K562 (cell line): Measurements from ENCODE around the gene METTL23. TPM values are rescaled to one million over a fixed set of nuclear protein-coding genes. Genes with fewer than 3 reads are reported as not detected.

ENCODE experiments used
- ATAC-seq: fragments of 200-7000 bp; cut with Tn5 transposase; 3 replicates; pipeline ENCODE4 v1.9.1; 2020; ENCODE audit warnings: moderate library complexity
- BruUV-seq: library from RNA; stranded (reverse); fragments of 400-500 nt; replicated peaks from 2 replicates; lab custom pipeline; 2021; lab: Mats Ljungman, UMichigan
- CTCF ChIA-PET: fragments of 300-600 bp; formaldehyde crosslinking; extraction: SDS; loops from one replicate; lab custom pipeline; 2021; ENCODE audit warnings: low intra/inter-chr PET ratio; lab: Yijun Ruan, JAX
- POLR2A ChIA-PET: fragments of 300-600, 350-650 bp; sonication (Branson Sonifier 250); formaldehyde crosslinking; extraction: SDS; loops from one replicate; lab custom pipeline; 2021; ENCODE audit warnings: antibody characterized with exemption, inconsistent platforms; lab: Yijun Ruan, JAX
- DNase-seq, 4 experiments: peaks; one replicate each; pipeline versions ENCODE4 v3.0.0 to v3.0.0-alpha.2; 2011 to 2018; ENCODE audit warnings: low spot score in 3 of 4, mixed read lengths in 3 of 4; ENCODE audit errors: extremely low read depth in 1 of 4
- FAIRE-seq: peaks from 2 replicates; lab custom pipeline; 2011; peaks lifted over from hg19 to GRCh38; lab: Jason Lieb, UNC
- H2AFZ ChIP-seq: 2 replicates; pipeline ENCODE4 v1.6.0; 2011; ENCODE audit warnings: low read depth, low read length, control low read depth, inconsistent platforms
- H3K27ac ChIP-seq: fragments of 200-600 bp; 3 replicates; pipeline ENCODE4 v1.8.0; 2011; ENCODE audit warnings: low read depth, mild to moderate bottlenecking, control low read depth, inconsistent platforms, low read length, moderate library complexity, mixed read lengths; ENCODE audit errors: extremely low read depth
- H3K27me3 ChIP-seq, 2 experiments: fragments of 300-600 bp in 1 of 2; 2 replicates in 1 of 2; 3 replicates in 1 of 2; pipeline versions ENCODE4 v1.6.0 to v1.8.0; 2011; ENCODE audit warnings: inconsistent platforms in 2 of 2, low read length in 2 of 2, mild to moderate bottlenecking in 1 of 2, mixed read lengths in 1 of 2, moderate library complexity in 1 of 2; ENCODE audit not compliant: control insufficient read depth in 2 of 2, insufficient read depth in 2 of 2
- H3K36me3 ChIP-seq: fragments of 300-600 bp; 3 replicates; pipeline ENCODE4 v1.8.0; 2011; ENCODE audit warnings: mild to moderate bottlenecking, low read length, inconsistent platforms; ENCODE audit not compliant: control insufficient read depth, insufficient read depth
- H3K4me1 ChIP-seq, 2 experiments: fragments of 200-600 bp in 1 of 2; replicated peaks in 1 of 2; 2 replicates in 1 of 2; 3 replicates in 1 of 2; pipeline versions ENCODE4 v1.5.1 to v1.8.0; 2011; ENCODE audit warnings: inconsistent platforms in 2 of 2, low read length in 2 of 2, mild to moderate bottlenecking in 1 of 2, mixed read lengths in 1 of 2, moderate library complexity in 1 of 2; ENCODE audit not compliant: control insufficient read depth in 2 of 2, insufficient read depth in 2 of 2
- H3K4me2 ChIP-seq: 2 replicates; pipeline ENCODE4 v1.6.1; 2011; ENCODE audit warnings: low read length, control low read depth, inconsistent platforms, mixed read lengths; ENCODE audit not compliant: insufficient read depth
- H3K4me3 ChIP-seq: fragments of 200-600 bp; sonication (generic), shearing (Covaris generic); 2 replicates; pipeline ENCODE4 v1.5.1; 2016; ENCODE audit warnings: control low read depth, inconsistent platforms
- H3K79me2 ChIP-seq: fragments of 200-600 bp; 3 replicates; pipeline ENCODE4 v1.8.0; 2011; ENCODE audit warnings: low read length, inconsistent platforms; ENCODE audit not compliant: control insufficient read depth, insufficient read depth
- H3K9ac ChIP-seq, 2 experiments: 2 replicates each; pipeline versions ENCODE4 v1.6.0 to v1.6.1; 2011; ENCODE audit warnings: low read depth in 2 of 2, low read length in 2 of 2, control low read depth in 1 of 2, inconsistent platforms in 1 of 2, mild to moderate bottlenecking in 1 of 2, mixed read lengths in 1 of 2; ENCODE audit not compliant: insufficient read depth in 1 of 2
- H3K9me1 ChIP-seq: one replicate; pipeline ENCODE4 v1.6.0; 2011; ENCODE audit warnings: inconsistent platforms, mild to moderate bottlenecking, low read length, moderate library complexity; ENCODE audit not compliant: control insufficient read depth, insufficient read depth
- H3K9me3 ChIP-seq: replicated peaks from 2 replicates; pipeline ENCODE4 v1.5.1; 2011; ENCODE audit warnings: low read depth, low read length, inconsistent platforms; ENCODE audit not compliant: control insufficient read depth, insufficient read depth
- H4K20me1 ChIP-seq: replicated peaks from 2 replicates; pipeline ENCODE4 v1.6.1; 2011; ENCODE audit warnings: low read length, inconsistent platforms, mixed read lengths; ENCODE audit not compliant: control insufficient read depth, insufficient read depth
- ARHGAP35 ChIP-seq: fragments of 450-650 bp; IDR thresholded peaks from 2 replicates; pipeline ENCODE4 v1.6.1; 2018; ENCODE audit not compliant: partially characterized antibody
- CEBPZ ChIP-seq: fragments of 150-350 bp; IDR thresholded peaks from 2 replicates; pipeline ENCODE4 v1.6.1; 2014; ENCODE audit warnings: low read depth, mild to moderate bottlenecking, low read length, borderline replicate concordance
- EHMT2 ChIP-seq: fragments of 450-650 bp; IDR thresholded peaks from 2 replicates; pipeline ENCODE4 v1.6.1; 2018; ENCODE audit warnings: antibody characterized with exemption
- JUN ChIP-seq, 2 experiments: sonication (generic) in 1 of 2; formaldehyde crosslinking in 1 of 2; IDR thresholded peaks; 2 replicates each; pipeline versions ENCODE4 v1.6.1 to v1.8.0; 2012 to 2022; ENCODE audit warnings: borderline replicate concordance in 2 of 2, mild to moderate bottlenecking in 2 of 2, improper control_type of control experiment in 1 of 2, low read depth in 1 of 2, low read length in 1 of 2, missing genetic modification reagents in 1 of 2
- MTA3 ChIP-seq: fragments of 450-650 bp; formaldehyde crosslinking; IDR thresholded peaks from 2 replicates; pipeline ENCODE4 v1.6.1; 2017; ENCODE audit warnings: mild to moderate bottlenecking, borderline replicate concordance
- NFIC ChIP-seq: fragments of 450-650 bp; IDR thresholded peaks from 2 replicates; pipeline ENCODE4 v1.6.1; 2017; ENCODE audit warnings: mild to moderate bottlenecking, inconsistent platforms
- PRMT5 ChIP-seq: sonication (generic); formaldehyde crosslinking; IDR thresholded peaks from 2 replicates; pipeline ENCODE4 v1.5.0; 2020; ENCODE audit warnings: missing genetic modification reagents
- TARDBP ChIP-seq: fragments of 450-650 bp; IDR thresholded peaks from 2 replicates; pipeline ENCODE4 v1.6.1; 2016
- ZNF507 ChIP-seq: conservative IDR thresholded peaks from 2 replicates; pipeline ENCODE4 v1.6.1; 2017; ENCODE audit warnings: missing genetic modification characterization, missing compliant biosample characterization
- WGBS: fragments of 100-300 bp; shearing (Covaris generic); methylation state at CpG from one replicate; pipeline ENCODE4 v1.1.6; 2016; ENCODE audit warnings: low coverage, mixed read lengths; ENCODE audit not compliant: insufficient coverage; ENCODE audit errors: missing lambda C conversion rate; 5-methylcytosine and 5-hydroxymethylcytosine counted together
- in situ Hi-C: fragments of 300-500 bp; cut with MboI; formaldehyde crosslinking; loops from 4 replicates; pipeline ENCODE4 v1.15.0; 2018; ENCODE audit warnings: inconsistent platforms, mixed read lengths
- intact Hi-C: fragments of 100-400 bp; cut with micrococcal nuclease; formaldehyde crosslinking; loops from 2 replicates; pipeline ENCODE4 v1.14.2; 2022
- polyA plus RNA-seq, 8 experiments: library from polyadenylated mRNA; depleted of rRNA in 4 of 8; stranded (reverse) in 5 of 8; unstranded in 3 of 8; fragments of >200 nt; fragmentation: Nextera tagmentation in 2 of 8; fragmentation: Illumina TruSeq in 1 of 8; extraction: Ambion mirVana in 2 of 8; extraction: Trizol in 1 of 8; gene quantifications; 2 replicates each; pipeline versions ENCODE4 v1.2.1 to v1.2.3, GENCODE V29; 2011 to 2014; ENCODE audit warnings: inconsistent platforms in 1 of 8, missing spikeins in 1 of 8
- total RNA-seq, 7 experiments: library from RNA; depleted of rRNA in 6 of 7; stranded (reverse); fragments of >200 nt in 6 of 7; fragmentation: Illumina TruSeq in 2 of 7; extraction: Trizol in 2 of 7; gene quantifications; 2 replicates each; pipeline versions ENCODE4 v1.2.1 to v1.2.3, GENCODE V29; 2011 to 2021; ENCODE audit warnings: low replicate concordance in 1 of 7

The METTL23 gene
- total and polyA plus RNA-seq, 9 of the 15 experiments (the other 6 are each of a cell fraction or from before 2014, with no cell fraction given): 29.4 to 67.3 (median 41.6) TPM

GRCh38 chr17:76775021-76775600, 48.5 kb downstream of the METTL23 start:
- H4K20me1 ChIP-seq: no peaks in the 10 kb centered on the region
- H3K4me3 ChIP-seq: no peak overlapping the region
- no peaks in the 10 kb centered on the region for H3K27me3 ChIP-seq
- H3K4me1 ChIP-seq: peaks cover 0 to 7% of the 10 kb centered on the region in 2 experiments; a peak in 2 of 5 replicates
- H3K9me3 ChIP-seq: no peaks in the 10 kb centered on the region
- H3K79me2 ChIP-seq: no peaks in the 10 kb centered on the region
- no peak overlapping the region for H3K9ac ChIP-seq
- H3K9me1 ChIP-seq: no peaks in the 10 kb centered on the region
- CTCF ChIA-PET: no interaction called here
- H3K4me2 ChIP-seq: no peak overlapping the region
- intact Hi-C loops (no loop called here), in situ Hi-C loops (no loop called here)
- POLR2A ChIA-PET: interaction anchor here (0.7 to 1.2 kb wide), 3 partner anchors 12 to 91 kb away, joined by 3 read pairs; no protein-coding TSS in a partner anchor
- FAIRE-seq (no peak), DNase-seq (no peak), ATAC-seq (no peak)
- H3K27ac ChIP-seq: no peak overlapping the region
- 79% methylated on average over 10 of the region's 10 CpGs for WGBS
- TF ChIP-seq NFIC (no peak), PRMT5 (CRISPR knock-in tag) (no peak), TARDBP (no peak), MTA3 (no peak), CEBPZ (no peak), JUN (IDR thresholded peaks at IDR 0.05; ENCODE audit: borderline replicate concordance, low read depth, low read length) (no peak), JUN (CRISPR knock-in tag; IDR thresholded peaks at IDR 0.05; ENCODE audit: borderline replicate concordance) (no peak), EHMT2 (no peak), ARHGAP35 (no peak), ZNF507 (tag) (no peak)
- no TSS peak for BruUV-seq
- H2AFZ ChIP-seq: no peak overlapping the region
- peaks cover 60% of the 10 kb centered on the region for H3K36me3 ChIP-seq
